Activated naive CD8-positive, alpha-beta T cell treated with anti-CD3 and anti-CD28 coated beads, Interleukin-2, amount 50 U/mL, for 24 hours (primary cell): Measurements from ENCODE around the gene LCK.
"Not testable (repeated sequence)": the region's sequence is repeated elsewhere in the genome, so short reads cannot be mapped to it uniquely, and the experiment has no call there.

ENCODE experiments used
- ATAC-seq: fragments of 150-1000 bp; cut with Tn5 transposase; one replicate; pipeline ENCODE4 v1.10.0; 2021
- DNase-seq: peaks from one replicate; pipeline ENCODE4 v3.0.0; 2021
- H3K27ac Mint-ChIP-seq: one replicate; pipeline ENCODE4 v1.8.0; 2021; ENCODE audit warnings: mild to moderate bottlenecking, mixed read lengths
- H3K27me3 Mint-ChIP-seq: one replicate; pipeline ENCODE4 v1.8.0; 2021; ENCODE audit warnings: mixed read lengths
- H3K36me3 Mint-ChIP-seq: one replicate; pipeline ENCODE4 v1.8.0; 2021; ENCODE audit warnings: low read depth, mixed read lengths
- H3K4me1 Mint-ChIP-seq: one replicate; pipeline ENCODE4 v1.8.0; 2021; ENCODE audit warnings: mixed read lengths
- H3K4me3 Mint-ChIP-seq: one replicate; pipeline ENCODE4 v1.8.0; 2021; ENCODE audit warnings: mild to moderate bottlenecking, moderate library complexity, mixed read lengths
- H3K9me3 Mint-ChIP-seq: one replicate; pipeline ENCODE4 v1.8.0; 2021; ENCODE audit warnings: mixed read lengths

Gene LCK

GRCh38 chr1:32249831-32250525, 1.1 kb upstream of the LCK start:
- H3K4me3 Mint-ChIP-seq = peak overlapping the region; percentile 92
- H3K9me3 Mint-ChIP-seq = no peaks in the 10 kb centered on the region
- H3K27me3 Mint-ChIP-seq = no peaks in the 10 kb centered on the region
- H3K4me1 Mint-ChIP-seq = peaks cover 73% of the 10 kb centered on the region
- H3K27ac Mint-ChIP-seq = peak overlapping the region; percentile 97
- ATAC-seq (peak; percentile 68), DNase-seq (peak; percentile 82)
- peaks cover 21% of the 10 kb centered on the region for H3K36me3 Mint-ChIP-seq

GRCh38 chr1:32255072-32256071, 4.3 kb downstream of the LCK start:
- Mint-ChIP-seq H3K27me3 (no peaks in the 10 kb centered on the region), H3K36me3 (peaks cover 42% of the 10 kb centered on the region), H3K27ac (peak overlapping the region; percentile 85), H3K9me3 (no peaks in the 10 kb centered on the region), H3K4me1 (peaks cover 76% of the 10 kb centered on the region), H3K4me3 (peak overlapping the region; percentile 92)
- DNase-seq (no peak), ATAC-seq (no peak)

- Mint-ChIP-seq H3K4me1 (peaks cover 71% of the 10 kb centered on the region), H3K27me3 (no peaks in the 10 kb centered on the region), H3K27ac (peak overlapping the region; percentile 91), H3K9me3 (no peaks in the 10 kb centered on the region), H3K4me3 (peak overlapping the region; percentile 76), H3K36me3 (peaks cover 45% of the 10 kb centered on the region)
- no peak for ATAC-seq
- no peak for DNase-seq
Measured at GRCh38 chr1:32256473-32257226, 5.6 kb downstream of the LCK start.

GRCh38 chr1:32257227-32257508, 6.1 kb downstream of the LCK start:
- Mint-ChIP-seq H3K4me3 (peak overlapping the region; percentile 76), H3K36me3 (peaks cover 42% of the 10 kb centered on the region), H3K27ac (peak overlapping the region; percentile 91), H3K27me3 (no peaks in the 10 kb centered on the region), H3K9me3 (no peaks in the 10 kb centered on the region), H3K4me1 (peaks cover 67% of the 10 kb centered on the region)
- DNase-seq (no peak), ATAC-seq (no peak)

GRCh38 chr1:32263236-32263593, 12.2 kb downstream of the LCK start:
- ATAC-seq, H3K4me3 Mint-ChIP-seq, H3K27me3 Mint-ChIP-seq, H3K9me3 Mint-ChIP-seq, DNase-seq: not testable (repeated sequence)
- H3K27ac Mint-ChIP-seq = peak overlapping the region; percentile 67
- peaks cover 21% of the 10 kb centered on the region for H3K36me3 Mint-ChIP-seq
- H3K4me1 Mint-ChIP-seq = peaks cover 56% of the 10 kb centered on the region

GRCh38 chr1:32263744-32264143, 12.7 kb downstream of the LCK start:
- Mint-ChIP-seq H3K4me1 (peaks cover 54% of the 10 kb centered on the region), H3K9me3 (no peaks in the 10 kb centered on the region), H3K27me3 (no peaks in the 10 kb centered on the region), H3K4me3 (peak overlapping the region; percentile 29), H3K36me3 (peaks cover 21% of the 10 kb centered on the region), H3K27ac (peak overlapping the region; percentile 77)
- DNase-seq (no peak), ATAC-seq (peak; percentile 76)

GRCh38 chr1:32265846-32266245, 14.8 kb downstream of the LCK start:
- peak overlapping the region; percentile 78 for H3K27ac Mint-ChIP-seq
- no peak overlapping the region for H3K4me3 Mint-ChIP-seq

GRCh38 chr1:32266921-32267591, 16.0 kb downstream of the LCK start:
- Mint-ChIP-seq H3K4me1 (peaks cover 63% of the 10 kb centered on the region), H3K4me3 (peak overlapping the region; percentile 13), H3K36me3 (peaks cover 26% of the 10 kb centered on the region), H3K9me3 (no peaks in the 10 kb centered on the region), H3K27ac (peak overlapping the region; percentile 93), H3K27me3 (no peaks in the 10 kb centered on the region)
- ATAC-seq (no peak), DNase-seq (no peak)

More at GRCh38 chr1:32265846-32266245, 14.8 kb downstream of the LCK start:
- no peaks in the 10 kb centered on the region for H3K27me3 Mint-ChIP-seq
- H3K9me3 Mint-ChIP-seq = no peaks in the 10 kb centered on the region
- H3K36me3 Mint-ChIP-seq = peaks cover 18% of the 10 kb centered on the region
- ATAC-seq (no peak), DNase-seq (no peak)
- H3K4me1 Mint-ChIP-seq = peaks cover 54% of the 10 kb centered on the region

- Mint-ChIP-seq H3K27me3 (no peaks in the 10 kb centered on the region), H3K27ac (peak overlapping the region; percentile 66), H3K4me1 (peaks cover 66% of the 10 kb centered on the region), H3K9me3 (no peaks in the 10 kb centered on the region), H3K4me3 (no peak overlapping the region), H3K36me3 (peaks cover 28% of the 10 kb centered on the region)
- DNase-seq (no peak), ATAC-seq (no peak)
Measured at GRCh38 chr1:32269744-32270143, 18.7 kb downstream of the LCK start.

GRCh38 chr1:32272557-32273390, 21.7 kb downstream of the LCK start:
- Mint-ChIP-seq H3K27ac (peak overlapping the region; percentile 92), H3K27me3 (no peaks in the 10 kb centered on the region), H3K9me3 (no peaks in the 10 kb centered on the region), H3K36me3 (peaks cover 36% of the 10 kb centered on the region), H3K4me3 (peak overlapping the region; percentile 74), H3K4me1 (peaks cover 54% of the 10 kb centered on the region)
- ATAC-seq = peak; percentile 1
- DNase-seq = no peak

- peak overlapping the region; percentile 92 for H3K27ac Mint-ChIP-seq
- peaks cover 43% of the 10 kb centered on the region for H3K36me3 Mint-ChIP-seq
- DNase-seq = peak; percentile 79
Measured at GRCh38 chr1:32273391-32274208, 22.5 kb downstream of the LCK start.

GRCh38 chr1:32274646-32275340, 23.7 kb downstream of the LCK start:
- Mint-ChIP-seq H3K36me3 (peaks cover 51% of the 10 kb centered on the region), H3K4me3 (peak overlapping the region; percentile 74), H3K9me3 (no peaks in the 10 kb centered on the region), H3K27me3 (no peaks in the 10 kb centered on the region), H3K4me1 (peaks cover 46% of the 10 kb centered on the region), H3K27ac (peak overlapping the region; percentile 92)
- ATAC-seq (no peak), DNase-seq (no peak)

More at GRCh38 chr1:32273391-32274208, 22.5 kb downstream of the LCK start:
- peaks cover 54% of the 10 kb centered on the region for H3K4me1 Mint-ChIP-seq
- peak overlapping the region; percentile 74 for H3K4me3 Mint-ChIP-seq
- ATAC-seq = peak; percentile 97
- H3K9me3 Mint-ChIP-seq = no peaks in the 10 kb centered on the region
- H3K27me3 Mint-ChIP-seq = no peaks in the 10 kb centered on the region
